ENCODE measurements around the gene SIRT4. TPM values are rescaled to one million over a fixed set of nuclear protein-coding genes. Genes with fewer than 3 reads are reported as not detected.
A peak's percentile ranks its signal among the peaks of the same experiment; 100 is the strongest.

SIRT4 gene
- total RNA-seq, 1 experiment from 2014 or later: 2.8 TPM

DNA sequence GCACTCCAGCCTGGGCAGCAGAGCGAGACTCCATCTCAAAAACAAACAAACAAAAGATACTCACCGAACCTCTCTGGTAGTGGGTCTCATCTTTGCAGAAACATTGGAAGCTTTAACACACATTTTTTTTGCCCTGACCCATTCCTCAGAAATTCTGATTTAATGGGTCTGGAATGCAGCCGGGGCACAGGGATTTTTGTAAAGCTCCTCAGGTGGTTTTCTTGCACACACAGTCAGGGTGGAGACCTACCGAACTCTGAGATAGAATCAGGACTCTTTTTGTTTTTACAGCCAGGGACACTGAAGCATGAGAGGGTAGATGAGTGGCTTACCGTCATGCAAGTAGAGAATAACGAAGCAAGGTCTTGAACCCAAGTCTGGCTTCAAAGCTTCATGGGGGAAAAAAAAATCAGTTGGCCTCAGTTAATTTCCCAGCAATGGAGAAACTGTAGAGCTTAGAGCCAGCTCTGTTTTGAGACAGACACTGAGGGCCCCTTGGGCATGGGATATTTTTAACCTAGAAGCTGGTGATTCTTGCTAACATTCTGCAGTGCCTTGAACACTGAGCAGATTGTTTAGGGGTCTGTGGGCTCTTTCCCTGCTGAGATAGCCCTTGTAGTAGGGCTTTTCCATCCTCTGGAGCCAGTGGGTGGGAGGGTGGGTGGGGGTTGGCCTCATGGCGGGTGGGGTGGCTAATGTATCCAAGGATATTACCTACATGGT lies 15.2 kb upstream of the SIRT4 start:
- DNase-seq (ENCODE audit: low read depth, low spot score) (no peak), ATAC-seq (no peak)
- H3K4me1 ChIP-seq (ENCODE audit: control insufficient read depth in 1 of 2, insufficient read depth in 2 of 2, low read length in 2 of 2): peaks cover 13 to 35% of the 10 kb centered on the region in 2 experiments
- TF ChIP-seq SRF (IDR thresholded peaks at IDR 0.05; ENCODE audit: low read depth): no peak
- TF ChIP-seq CBX3 (IDR thresholded peaks at IDR 0.05; ENCODE audit: low read depth): no peak
- no peak for TF ChIP-seq EGR1 (IDR thresholded peaks at IDR 0.05; ENCODE audit: low read depth)
- TF ChIP-seq FOSL1 (IDR thresholded peaks at IDR 0.05; ENCODE audit: low read depth): no peak
- TF ChIP-seq, protein P1, sequence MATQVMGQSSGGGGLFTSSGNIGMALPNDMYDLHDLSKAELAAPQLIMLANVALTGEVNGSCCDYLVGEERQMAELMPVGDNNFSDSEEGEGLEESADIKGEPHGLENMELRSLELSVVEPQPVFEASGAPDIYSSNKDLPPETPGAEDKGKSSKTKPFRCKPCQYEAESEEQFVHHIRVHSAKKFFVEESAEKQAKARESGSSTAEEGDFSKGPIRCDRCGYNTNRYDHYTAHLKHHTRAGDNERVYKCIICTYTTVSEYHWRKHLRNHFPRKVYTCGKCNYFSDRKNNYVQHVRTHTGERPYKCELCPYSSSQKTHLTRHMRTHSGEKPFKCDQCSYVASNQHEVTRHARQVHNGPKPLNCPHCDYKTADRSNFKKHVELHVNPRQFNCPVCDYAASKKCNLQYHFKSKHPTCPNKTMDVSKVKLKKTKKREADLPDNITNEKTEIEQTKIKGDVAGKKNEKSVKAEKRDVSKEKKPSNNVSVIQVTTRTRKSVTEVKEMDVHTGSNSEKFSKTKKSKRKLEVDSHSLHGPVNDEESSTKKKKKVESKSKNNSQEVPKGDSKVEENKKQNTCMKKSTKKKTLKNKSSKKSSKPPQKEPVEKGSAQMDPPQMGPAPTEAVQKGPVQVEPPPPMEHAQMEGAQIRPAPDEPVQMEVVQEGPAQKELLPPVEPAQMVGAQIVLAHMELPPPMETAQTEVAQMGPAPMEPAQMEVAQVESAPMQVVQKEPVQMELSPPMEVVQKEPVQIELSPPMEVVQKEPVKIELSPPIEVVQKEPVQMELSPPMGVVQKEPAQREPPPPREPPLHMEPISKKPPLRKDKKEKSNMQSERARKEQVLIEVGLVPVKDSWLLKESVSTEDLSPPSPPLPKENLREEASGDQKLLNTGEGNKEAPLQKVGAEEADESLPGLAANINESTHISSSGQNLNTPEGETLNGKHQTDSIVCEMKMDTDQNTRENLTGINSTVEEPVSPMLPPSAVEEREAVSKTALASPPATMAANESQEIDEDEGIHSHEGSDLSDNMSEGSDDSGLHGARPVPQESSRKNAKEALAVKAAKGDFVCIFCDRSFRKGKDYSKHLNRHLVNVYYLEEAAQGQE (IDR thresholded peaks at IDR 0.05; ENCODE audit: low read depth): no peak
- TF ChIP-seq ZFX (IDR thresholded peaks at IDR 0.05): no peak
- intact Hi-C loops (cut with micrococcal nuclease): no loop called here
- no peaks in the 10 kb centered on the region for H3K27me3 ChIP-seq (ENCODE audit: insufficient read depth, low read length)
- no peaks in the 10 kb centered on the region for H3K79me2 ChIP-seq (ENCODE audit: insufficient read depth, low read length)
- ChIA-PET POLR2A (interaction anchor here (0.6 to 2.1 kb wide), 5 partner anchors 20 to 86 kb away, joined by 3 to 12 read pairs (median 7); partner anchors contain the start of genes PXN and RPLP0), RAD21 (ENCODE audit: low non-redundant PET in 1 of 2, low total read pairs in 2 of 2, uncharacterized antibody in 2 of 2, unreplicated experiment in 2 of 2) (no interaction called here), CTCF (interaction anchor here (1.3 to 2.9 kb wide), 3 partner anchors 21 to 86 kb away, joined by 3 to 13 read pairs (median 3); partner anchors contain the start of genes PXN and RPLP0)
- no peak overlapping the region for H3K4me3 ChIP-seq (replicated peaks in 1 of 2; ENCODE audit: low read depth in 1 of 2, low read length in 2 of 2)
- no peaks in the 10 kb centered on the region for H3K9me2 ChIP-seq (ENCODE audit: insufficient read depth)
- H3K9me3 ChIP-seq (ENCODE audit: control insufficient read depth in 1 of 2, insufficient read depth in 1 of 2, low read depth in 1 of 2, low read length in 2 of 2): no peaks in the 10 kb centered on the region
- no peak overlapping the region for H3K9ac ChIP-seq (ENCODE audit: low read length)
- H4K20me1 ChIP-seq (ENCODE audit: insufficient read depth): no peaks in the 10 kb centered on the region
- H2AFZ ChIP-seq (ENCODE audit: low read depth, low read length, poor library complexity, severe bottlenecking): no peak overlapping the region
- no TSS peak for BruUV-seq (replicated peaks)
- no peak overlapping the region for H3K27ac ChIP-seq (ENCODE audit: low read depth, low read length)
- H3K4me2 ChIP-seq (ENCODE audit: low read length): peak overlapping the region; percentile 19
- H3K36me3 ChIP-seq (ENCODE audit: control insufficient read depth in 1 of 2, insufficient read depth in 2 of 2, low read length in 2 of 2): no peaks in the 10 kb centered on the region

All from HCT116 (cell line).